Stimulated activated naive CD8-positive, alpha-beta T cell treated with anti-CD3 and anti-CD28 coated beads, Interleukin-15, amount 100 ng/mL, for 72 hours (primary cell): Measurements from ENCODE around the gene NBPF3.
"Not testable (repeated sequence)": the region's sequence is repeated elsewhere in the genome, so short reads cannot be mapped to it uniquely, and the experiment has no call there.

Source experiments
- ATAC-seq: fragments of 150-1000 bp; cut with Tn5 transposase; 2 replicates; pipeline ENCODE4 v1.10.0; 2021; ENCODE audit warnings: mild to moderate bottlenecking, moderate library complexity
- DNase-seq, 2 donors: peaks; one replicate each; pipeline ENCODE4 v3.0.0; 2021 to 2022
- H3K27ac Mint-ChIP-seq, 2 donors: one replicate each; pipeline ENCODE4 v1.8.0; 2022; ENCODE audit warnings: mild to moderate bottlenecking in 2 of 2, mixed read lengths in 2 of 2, moderate library complexity in 2 of 2
- H3K27me3 Mint-ChIP-seq: one replicate; pipeline ENCODE4 v1.8.0; 2022; ENCODE audit warnings: mixed read lengths
- H3K4me1 Mint-ChIP-seq: one replicate; pipeline ENCODE4 v1.8.0; 2022; ENCODE audit warnings: mild to moderate bottlenecking, mixed read lengths
- H3K4me3 Mint-ChIP-seq, 2 donors: one replicate each; pipeline ENCODE4 v1.8.0; 2022; ENCODE audit warnings: mild to moderate bottlenecking in 2 of 2, mixed read lengths in 2 of 2, moderate library complexity in 1 of 2
- H3K9me3 Mint-ChIP-seq, 2 donors: one replicate each; pipeline ENCODE4 v1.8.0; 2022; ENCODE audit warnings: mixed read lengths in 2 of 2

The NBPF3 gene

GRCh38 chr1:21457654-21458053, 17.7 kb downstream of the NBPF3 start:
- no peaks in the 10 kb centered on the region for H3K9me3 Mint-ChIP-seq
- no peak for ATAC-seq

DNA sequence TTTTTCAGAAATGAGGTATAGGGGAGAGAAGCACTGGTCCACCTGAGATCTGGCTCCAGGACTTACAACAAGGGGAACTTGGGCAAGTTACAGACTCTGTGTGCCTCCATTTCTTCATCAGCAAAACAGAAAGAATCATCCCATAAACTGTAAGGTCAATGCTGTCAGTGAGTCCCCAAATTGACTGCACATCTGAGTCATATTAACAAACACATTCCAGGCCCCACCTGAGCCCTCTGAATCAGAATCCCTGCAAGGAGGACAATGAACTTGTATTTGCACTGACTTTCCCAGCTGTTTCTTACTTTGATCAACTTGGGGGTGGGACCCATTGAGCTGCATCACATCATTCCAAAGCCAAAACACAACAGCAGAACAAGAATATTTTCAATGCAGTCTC, 25.2 kb downstream of the NBPF3 start:
- ATAC-seq, DNase-seq, H3K27ac Mint-ChIP-seq, H3K4me3 Mint-ChIP-seq, H3K9me3 Mint-ChIP-seq, H3K4me1 Mint-ChIP-seq, H3K27me3 Mint-ChIP-seq: not testable (repeated sequence)

More at GRCh38 chr1:21457654-21458053, 17.7 kb downstream of the NBPF3 start:
- Mint-ChIP-seq H3K27ac (no peak overlapping the region), H3K4me3 (no peak overlapping the region), H3K27me3 (no peaks in the 10 kb centered on the region), H3K4me1 (peaks cover 13% of the 10 kb centered on the region)
- DNase-seq = no peak

DNA sequence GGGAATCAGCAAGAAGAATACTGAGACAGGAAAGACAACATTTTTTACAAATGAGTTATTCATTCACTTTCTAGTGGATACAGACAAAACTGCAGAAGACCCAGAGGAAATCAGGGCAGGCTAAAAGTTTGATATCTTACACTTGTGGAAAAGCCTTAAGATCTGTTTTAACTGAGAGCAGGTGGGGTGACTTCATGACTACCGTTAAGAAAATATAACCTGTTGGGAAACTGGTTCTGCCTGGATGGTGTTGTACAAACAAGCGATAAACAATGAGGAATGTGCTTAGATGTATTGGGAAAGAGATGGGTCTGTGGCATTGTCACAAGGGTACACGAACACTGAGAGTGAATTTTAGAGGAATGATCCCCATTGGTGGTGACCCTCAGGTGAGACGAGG, 28.0 kb downstream of the NBPF3 start:
- H3K4me3 Mint-ChIP-seq, H3K27ac Mint-ChIP-seq, H3K9me3 Mint-ChIP-seq, H3K4me1 Mint-ChIP-seq, H3K27me3 Mint-ChIP-seq, ATAC-seq, DNase-seq: not testable (repeated sequence)

- Mint-ChIP-seq H3K27ac (no peak overlapping the region), H3K27me3 (no peaks in the 10 kb centered on the region)
- ATAC-seq = no peak
These were observed 28.7 kb downstream of the NBPF3 start for GRCh38 chr1:21468599-21468998.

DNA sequence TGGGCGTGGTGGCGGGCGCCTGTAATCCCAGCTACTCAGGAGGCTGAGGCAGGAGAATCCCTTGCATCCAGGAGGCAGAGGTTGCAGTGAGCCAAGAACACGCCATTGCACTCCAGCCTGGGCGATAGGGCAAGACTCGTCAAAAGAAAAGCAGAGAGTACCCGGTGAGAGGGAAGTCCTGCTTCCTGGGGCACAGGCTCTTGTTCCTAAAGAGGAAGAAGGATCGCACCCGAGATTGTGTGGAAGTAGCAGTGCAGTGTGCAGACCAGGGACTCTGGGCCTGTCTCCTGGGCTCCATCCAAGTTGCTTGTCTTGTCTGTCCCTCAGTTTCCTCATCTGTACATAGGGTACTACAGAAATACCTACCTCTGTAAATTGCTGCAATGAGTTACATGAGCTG, 29.6 kb downstream of the NBPF3 start:
- ATAC-seq (no peak), DNase-seq (no peak)
- no peaks in the 10 kb centered on the region for H3K27me3 Mint-ChIP-seq
- H3K4me1 Mint-ChIP-seq = no peaks in the 10 kb centered on the region
- H3K4me3 Mint-ChIP-seq = no peak overlapping the region
- H3K9me3 Mint-ChIP-seq = no peaks in the 10 kb centered on the region
- H3K27ac Mint-ChIP-seq = no peak overlapping the region

More at GRCh38 chr1:21468599-21468998, 28.7 kb downstream of the NBPF3 start:
- Mint-ChIP-seq H3K4me3 (no peak overlapping the region), H3K4me1 (no peaks in the 10 kb centered on the region), H3K9me3 (no peaks in the 10 kb centered on the region)
- peak; percentile 17 to 36 for DNase-seq

DNA sequence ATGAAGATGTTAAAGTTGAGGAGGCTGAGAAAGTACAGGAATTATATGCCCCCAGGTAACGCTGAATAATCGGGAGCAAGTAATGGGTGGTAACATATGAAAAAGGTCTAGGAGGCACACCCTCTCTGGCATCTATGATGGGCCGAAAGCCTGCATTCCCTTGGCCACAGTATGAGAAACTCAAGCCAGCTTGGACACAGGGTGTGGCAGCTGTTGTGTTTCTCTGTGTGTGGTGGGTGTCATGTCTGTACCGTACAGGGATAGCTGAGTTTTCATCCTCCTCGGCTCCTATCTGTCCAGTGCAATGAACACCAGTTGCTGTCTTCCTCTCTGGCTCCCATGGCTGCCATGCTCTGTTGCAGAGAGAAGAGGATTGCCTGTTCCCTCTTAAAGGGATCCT, 32.9 kb downstream of the NBPF3 start:
- no peak overlapping the region for H3K4me3 Mint-ChIP-seq

DNA sequence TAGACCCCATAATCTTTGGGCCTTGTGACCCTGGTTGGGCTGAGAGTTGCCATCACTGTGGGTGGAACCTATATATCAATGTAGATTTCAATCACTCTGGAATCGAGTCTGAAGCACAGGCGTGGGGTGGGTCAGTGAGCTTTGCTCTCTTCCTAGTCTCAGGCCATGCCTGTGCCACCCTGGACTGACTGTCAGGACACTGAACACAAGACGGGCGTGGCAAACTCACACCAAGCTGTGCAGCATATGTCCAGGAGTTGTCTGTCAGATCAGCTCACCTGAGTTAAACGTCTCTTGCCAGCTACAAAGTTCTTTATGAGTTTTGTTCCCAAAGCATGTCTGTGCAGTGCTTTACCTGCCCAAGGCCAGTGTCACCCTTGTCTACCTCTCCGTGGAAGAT, 38.4 kb downstream of the NBPF3 start:
- no peak for ATAC-seq
- DNase-seq = no peak
- H3K4me3 Mint-ChIP-seq = no peak overlapping the region
- no peaks in the 10 kb centered on the region for H3K4me1 Mint-ChIP-seq
- H3K27ac Mint-ChIP-seq = no peak overlapping the region
- H3K27me3 Mint-ChIP-seq = no peaks in the 10 kb centered on the region
- no peaks in the 10 kb centered on the region for H3K9me3 Mint-ChIP-seq

More for the DNA sequence above, 32.9 kb downstream of the NBPF3 start:
- H3K27me3 Mint-ChIP-seq = no peaks in the 10 kb centered on the region
- ATAC-seq (no peak), DNase-seq (no peak)
- peak overlapping the region in 1 of 2 donors; percentile 84 for H3K27ac Mint-ChIP-seq
- no peaks in the 10 kb centered on the region for H3K9me3 Mint-ChIP-seq
- H3K4me1 Mint-ChIP-seq = no peaks in the 10 kb centered on the region

- H3K4me1 Mint-ChIP-seq, H3K4me3 Mint-ChIP-seq, H3K9me3 Mint-ChIP-seq, DNase-seq, H3K27ac Mint-ChIP-seq, ATAC-seq: not testable (repeated sequence)
- peaks cover 20% of the 10 kb centered on the region for H3K27me3 Mint-ChIP-seq
These were observed 43.9 kb downstream of the NBPF3 start for GRCh38 chr1:21483881-21484280.

DNA sequence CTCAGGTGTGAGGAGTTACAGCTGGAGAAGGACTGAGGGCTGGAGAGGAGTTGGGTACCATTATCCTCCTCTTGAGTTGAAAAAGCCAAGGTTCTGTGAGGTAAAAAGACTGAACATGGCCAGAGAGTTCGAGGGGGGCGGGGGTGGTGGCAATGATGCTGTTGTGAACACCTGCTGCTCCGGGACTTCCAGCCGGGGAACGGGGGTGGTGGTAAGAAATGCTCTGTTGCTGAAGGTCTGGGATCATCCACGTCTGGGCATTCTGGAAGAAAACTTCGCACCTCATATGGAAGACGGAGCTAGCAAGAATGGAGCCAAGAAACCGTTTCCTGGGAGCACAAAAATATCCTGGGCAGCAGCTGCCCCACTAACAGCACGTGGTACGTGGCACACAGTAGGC, 49.2 kb downstream of the NBPF3 start:
- peak overlapping the region; percentile 63 to 65 for H3K4me3 Mint-ChIP-seq
- no peak for ATAC-seq
- peaks cover 13% of the 10 kb centered on the region for H3K4me1 Mint-ChIP-seq
- peaks cover 0 to 11% of the 10 kb centered on the region in 2 donors for H3K9me3 Mint-ChIP-seq
- no peak overlapping the region for H3K27ac Mint-ChIP-seq
- no peak for DNase-seq
- peaks cover 51% of the 10 kb centered on the region for H3K27me3 Mint-ChIP-seq

- peaks cover 13% of the 10 kb centered on the region for H3K4me1 Mint-ChIP-seq
- no peak overlapping the region for H3K27ac Mint-ChIP-seq
- DNase-seq = peak; percentile 24 to 30
- H3K9me3 Mint-ChIP-seq = peaks cover 0 to 11% of the 10 kb centered on the region in 2 donors
- peaks cover 51% of the 10 kb centered on the region for H3K27me3 Mint-ChIP-seq
- H3K4me3 Mint-ChIP-seq = no peak overlapping the region
- peak; percentile 82 for ATAC-seq
These were observed 51.0 kb downstream of the NBPF3 start for GRCh38 chr1:21490774-21491487.

DNA sequence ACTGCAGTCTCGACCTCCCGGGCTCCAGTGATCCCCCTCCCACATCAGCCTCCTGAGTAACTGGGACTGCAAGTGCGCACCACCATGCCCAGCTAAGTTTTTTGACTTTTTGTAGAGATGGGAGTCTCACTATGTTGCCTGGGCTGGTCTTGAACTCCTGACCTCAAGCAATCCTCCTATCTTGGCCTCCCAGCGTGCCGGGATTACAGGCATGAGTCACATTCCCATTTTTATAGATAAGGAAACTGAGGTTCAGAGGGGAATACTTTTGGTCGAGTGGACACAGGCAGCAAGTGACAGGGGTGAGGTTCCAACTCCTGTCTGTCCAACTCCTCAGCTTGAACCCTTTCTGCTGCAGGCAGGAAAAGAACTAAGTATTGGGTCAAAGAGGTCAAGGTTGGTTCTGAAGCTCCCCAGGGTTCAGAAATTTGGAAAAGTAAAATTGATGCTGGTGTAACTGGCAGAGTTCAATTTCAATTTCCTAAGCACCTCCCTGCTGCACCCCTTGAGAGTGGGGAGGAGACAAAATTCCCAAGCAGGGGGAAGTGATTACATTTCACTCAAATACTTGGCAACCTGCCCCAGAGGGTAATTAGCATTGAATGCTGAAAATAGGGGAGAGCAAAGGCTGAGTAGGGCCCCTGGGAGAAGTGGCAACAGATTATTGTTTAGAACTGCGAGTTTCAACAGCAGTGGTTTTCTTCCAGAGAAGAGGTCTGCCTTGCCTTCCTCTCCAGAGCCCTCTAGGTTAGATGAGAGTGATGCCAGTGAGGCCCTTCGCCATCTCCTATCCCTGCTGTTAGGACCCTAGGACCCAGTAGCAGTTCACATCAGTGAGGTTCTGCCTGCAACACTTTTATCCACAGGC, 51.8 kb downstream of the NBPF3 start:
- peaks cover 13% of the 10 kb centered on the region for H3K4me1 Mint-ChIP-seq
- H3K9me3 Mint-ChIP-seq = peaks cover 0 to 11% of the 10 kb centered on the region in 2 donors
- DNase-seq (no peak), ATAC-seq (no peak)
- no peak overlapping the region for H3K4me3 Mint-ChIP-seq
- no peak overlapping the region for H3K27ac Mint-ChIP-seq
- H3K27me3 Mint-ChIP-seq = peaks cover 51% of the 10 kb centered on the region

- ATAC-seq (no peak), DNase-seq (no peak)
- Mint-ChIP-seq H3K27ac (no peak overlapping the region), H3K4me3 (no peak overlapping the region), H3K4me1 (peaks cover 13% of the 10 kb centered on the region), H3K9me3 (peaks cover 0 to 11% of the 10 kb centered on the region in 2 donors), H3K27me3 (peaks cover 47% of the 10 kb centered on the region)
These were observed 52.4 kb downstream of the NBPF3 start for GRCh38 chr1:21492356-21492625.

DNA sequence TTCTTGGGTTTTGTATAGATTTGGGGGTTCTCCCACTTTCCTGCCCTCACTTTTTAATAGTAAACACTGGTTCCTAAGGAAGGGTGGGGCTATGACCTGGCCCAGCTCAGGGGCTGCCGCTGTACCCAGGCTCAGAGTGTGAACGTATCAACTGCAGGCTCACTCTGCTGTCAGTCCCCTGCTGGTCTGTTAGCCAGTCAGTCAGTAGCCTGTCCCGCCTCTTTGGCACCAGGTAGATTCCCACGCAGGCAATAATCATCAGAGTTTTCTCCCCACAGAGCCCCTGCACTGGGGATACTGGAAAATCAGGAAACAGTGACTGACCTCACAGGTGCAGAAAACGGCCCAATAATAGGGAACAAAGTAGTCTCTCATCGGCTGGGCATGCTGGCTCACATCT, 54.3 kb downstream of the NBPF3 start:
- peaks cover under 1% of the 10 kb centered on the region for H3K4me1 Mint-ChIP-seq
- no peak overlapping the region for H3K4me3 Mint-ChIP-seq
- H3K27me3 Mint-ChIP-seq = peaks cover 28% of the 10 kb centered on the region
- ATAC-seq = no peak
- no peaks in the 10 kb centered on the region for H3K9me3 Mint-ChIP-seq
- DNase-seq = no peak
- no peak overlapping the region for H3K27ac Mint-ChIP-seq

- H3K27ac Mint-ChIP-seq = no peak overlapping the region
- no peaks in the 10 kb centered on the region for H3K4me1 Mint-ChIP-seq
- H3K4me3 Mint-ChIP-seq = no peak overlapping the region
- H3K27me3 Mint-ChIP-seq = peaks cover 25% of the 10 kb centered on the region
- ATAC-seq = no peak
- no peak for DNase-seq
- no peaks in the 10 kb centered on the region for H3K9me3 Mint-ChIP-seq
These were observed 55.4 kb downstream of the NBPF3 start for GRCh38 chr1:21495225-21495820.

DNA sequence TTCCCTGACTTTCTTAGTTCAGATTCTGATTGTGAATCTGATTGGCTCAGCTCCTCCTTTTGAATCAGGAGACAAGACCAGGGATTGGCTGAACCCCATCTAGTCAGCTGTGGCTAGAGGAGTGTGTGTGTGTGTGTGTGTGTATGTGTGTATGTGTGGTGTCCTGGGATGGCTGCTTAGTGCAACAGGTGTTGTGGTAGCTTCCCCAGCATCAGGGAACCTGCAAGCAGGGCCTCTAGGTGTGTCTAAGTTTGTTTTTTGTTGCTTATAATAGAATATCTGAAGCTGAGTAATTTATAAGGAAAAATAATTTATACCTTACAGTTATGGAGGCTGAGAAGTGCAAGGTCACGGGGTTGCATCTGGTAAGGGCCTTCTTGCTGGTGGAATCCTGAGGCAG, 56.1 kb downstream of the NBPF3 start:
- ATAC-seq = no peak
- Mint-ChIP-seq H3K4me3 (no peak overlapping the region), H3K27ac (no peak overlapping the region), H3K27me3 (peaks cover 20% of the 10 kb centered on the region), H3K9me3 (no peaks in the 10 kb centered on the region), H3K4me1 (no peaks in the 10 kb centered on the region)
- no peak for DNase-seq

DNA sequence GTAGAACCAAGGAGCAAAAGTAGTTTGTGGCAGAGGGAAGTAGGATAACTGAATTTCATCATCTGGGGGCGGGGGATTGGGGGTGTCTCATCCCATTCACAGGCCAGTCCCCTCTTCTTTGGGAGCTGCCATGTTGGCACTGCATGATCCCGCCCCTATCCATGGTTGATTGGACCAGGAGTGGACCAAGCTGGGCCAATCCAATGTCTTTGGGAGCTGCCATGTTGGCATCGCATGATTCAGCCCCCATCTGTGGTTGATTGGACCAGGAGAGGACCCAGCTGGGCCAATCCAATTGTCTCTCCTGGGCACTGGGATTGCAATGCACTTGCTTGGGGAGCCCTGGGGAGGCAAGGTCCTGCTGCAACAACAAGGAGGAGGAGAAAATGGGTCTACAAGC, 56.9 kb downstream of the NBPF3 start:
- peaks cover 11% of the 10 kb centered on the region for H3K27me3 Mint-ChIP-seq

More for the DNA sequence above, 56.9 kb downstream of the NBPF3 start:
- Mint-ChIP-seq H3K9me3 (no peaks in the 10 kb centered on the region), H3K4me1 (no peaks in the 10 kb centered on the region), H3K27ac (no peak overlapping the region), H3K4me3 (no peak overlapping the region)
- ATAC-seq = no peak
- no peak for DNase-seq
